ENCODE results near the gene RHPN2.
A peak's percentile ranks its signal among the peaks of the same experiment; 100 is the strongest.
"Not testable (repeated sequence)": the region's sequence is repeated elsewhere in the genome, so short reads cannot be mapped to it uniquely, and the experiment has no call there.

Gene RHPN2

DNA sequence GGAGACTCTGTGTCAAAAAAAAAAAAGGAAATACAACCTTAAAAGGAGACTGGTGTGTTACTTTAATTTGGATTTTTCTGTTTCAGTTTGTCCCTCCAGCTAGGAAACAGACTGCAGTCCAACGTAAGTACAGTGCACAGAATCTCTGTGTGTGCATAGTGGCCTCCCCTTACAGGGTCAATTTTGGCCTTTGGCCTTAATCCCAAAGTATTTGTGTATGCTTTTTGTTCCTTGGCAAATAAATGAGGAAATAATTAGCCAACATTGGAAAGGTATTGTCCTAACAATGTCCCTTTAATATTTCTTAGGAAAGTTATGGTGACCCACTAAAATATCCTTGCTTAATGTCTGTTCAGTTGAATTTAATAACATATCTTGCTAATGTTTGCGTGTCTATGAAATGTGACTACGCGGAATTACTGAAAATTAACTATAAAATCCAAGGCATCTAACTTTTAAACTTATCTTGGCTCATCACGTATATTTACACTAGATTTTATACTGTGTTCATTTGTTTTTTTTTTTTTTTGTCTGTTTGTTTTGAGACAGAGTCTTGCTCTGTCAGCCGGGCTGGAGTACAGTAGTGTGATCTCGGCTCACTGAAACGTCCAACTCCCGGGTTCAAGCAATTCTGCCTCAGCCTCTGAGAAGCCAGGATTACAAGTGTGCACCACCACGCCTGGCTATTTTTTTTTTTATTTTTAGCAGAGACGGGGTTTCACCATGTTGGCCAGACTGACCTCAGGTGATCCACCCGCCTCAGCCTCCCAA is 39.0 kb downstream of the RHPN2 start:
- not testable (repeated sequence) for DNase-seq

DNA sequence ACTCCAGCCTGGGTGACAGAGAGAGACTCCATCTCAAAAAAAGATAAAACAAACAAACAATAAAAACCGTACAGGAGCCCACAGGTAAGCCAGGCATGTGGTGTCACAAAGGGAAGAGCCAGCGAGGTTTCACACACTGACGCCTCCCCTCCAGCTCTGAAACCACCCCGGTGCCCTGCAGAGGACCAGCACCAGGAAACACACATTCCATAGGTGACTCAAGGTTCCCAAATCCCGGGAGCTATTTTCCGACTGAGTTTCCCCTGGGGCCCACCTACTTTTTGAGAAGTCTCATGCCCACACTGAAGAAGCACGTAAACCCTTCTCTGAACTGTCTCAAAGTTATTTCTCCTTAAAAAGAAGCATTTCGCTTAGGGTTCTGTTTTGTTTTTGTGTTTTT is 40.3 kb downstream of the RHPN2 start:
- no peak for DNase-seq

GRCh38 chr19:33022472-33023116 is 42.1 kb downstream of the RHPN2 start:
- DNase-seq: no peak

- DNase-seq: not testable (repeated sequence)
Measured at GRCh38 chr19:33010891-33011290, 53.8 kb downstream of the RHPN2 start.

DNA sequence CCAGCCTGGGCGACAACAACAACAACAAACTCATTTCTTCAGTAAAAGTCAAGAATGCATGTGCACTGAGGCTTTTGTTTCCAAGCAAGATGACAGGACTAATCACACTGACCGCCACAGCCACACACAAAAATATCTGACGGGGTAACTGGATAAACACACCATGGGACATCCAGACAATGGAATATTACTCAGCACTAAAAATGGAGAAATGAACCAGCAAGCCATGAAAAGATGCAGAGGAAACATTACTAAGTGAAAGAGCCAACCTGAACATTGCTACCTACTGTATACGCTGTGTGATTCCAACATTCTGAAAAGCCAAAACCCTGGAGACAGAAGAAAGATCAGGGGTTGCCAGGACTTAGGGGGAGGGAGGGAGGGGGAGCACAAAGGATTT is 56.0 kb downstream of the RHPN2 start:
- DNase-seq: no peak

GRCh38 chr19:33005440-33005839 is 59.2 kb downstream of the RHPN2 start:
- no peak for DNase-seq

GRCh38 chr19:33003424-33004024 is 61.2 kb downstream of the RHPN2 start:
- not testable (repeated sequence) for DNase-seq

DNA sequence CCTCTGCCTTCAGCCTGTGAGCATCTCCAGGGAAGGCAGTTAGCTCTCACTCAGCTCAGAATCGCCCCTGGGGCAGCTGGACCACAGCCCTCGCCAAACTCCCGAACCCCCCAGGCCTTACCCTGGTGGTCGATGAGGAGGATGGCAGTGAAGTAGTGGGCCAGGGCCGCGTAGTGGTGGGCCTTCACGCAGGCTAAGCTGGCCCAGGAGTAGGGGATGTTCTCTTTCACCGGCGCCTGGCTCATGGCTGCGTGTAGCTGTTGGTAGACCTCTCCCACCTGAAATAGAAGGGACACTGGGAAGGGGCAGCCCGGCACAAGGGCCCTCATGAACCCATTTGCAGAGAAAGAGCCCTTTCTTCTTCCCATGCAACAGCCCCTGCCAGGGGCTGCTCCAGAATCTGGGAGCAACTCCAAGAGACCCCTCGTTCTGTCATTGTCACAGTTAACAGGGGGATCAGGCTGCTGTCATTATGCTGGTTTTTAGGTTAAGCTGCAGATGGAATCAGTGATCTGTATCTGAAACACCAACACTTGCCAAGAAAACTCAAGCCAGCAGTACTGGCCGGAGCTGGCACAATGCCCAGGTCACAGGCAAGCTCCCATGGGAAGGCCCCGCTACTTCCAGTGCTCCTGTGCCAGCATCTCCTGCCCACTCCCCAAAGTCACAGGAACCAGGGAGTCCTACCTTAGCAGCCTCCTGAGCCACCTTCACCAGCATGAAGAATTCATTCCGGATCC is 62.4 kb downstream of the RHPN2 start:
- not testable (repeated sequence) for DNase-seq

- no peak for DNase-seq
Measured at GRCh38 chr19:33000910-33001309, 63.8 kb downstream of the RHPN2 start.

GRCh38 chr19:33000510-33000909 is 64.2 kb downstream of the RHPN2 start:
- no peak for DNase-seq

DNA sequence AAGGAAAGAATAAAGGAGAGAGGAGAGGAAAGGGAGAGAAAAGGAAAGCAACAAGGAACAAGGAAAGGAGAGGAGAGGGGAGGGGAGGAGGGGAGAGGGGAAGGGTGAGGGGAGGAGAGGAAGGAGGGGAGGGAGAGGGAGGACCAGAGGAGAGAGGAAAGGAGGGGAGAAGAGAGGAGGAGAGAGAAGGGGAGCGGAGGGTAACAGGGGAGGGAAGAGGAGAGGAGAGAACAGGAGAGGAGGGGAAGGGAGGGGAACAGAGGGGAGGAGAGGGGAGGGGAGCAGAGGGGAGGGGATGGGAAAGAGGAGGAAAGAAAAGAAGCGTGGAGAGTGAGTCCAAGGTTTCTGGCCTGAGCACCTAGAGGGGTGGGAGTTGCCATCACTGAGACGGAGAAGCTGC is 66.0 kb downstream of the RHPN2 start:
- DNase-seq: no peak

GRCh38 chr19:32997716-32998355 is 66.9 kb downstream of the RHPN2 start:
- DNase-seq: no peak

DNA sequence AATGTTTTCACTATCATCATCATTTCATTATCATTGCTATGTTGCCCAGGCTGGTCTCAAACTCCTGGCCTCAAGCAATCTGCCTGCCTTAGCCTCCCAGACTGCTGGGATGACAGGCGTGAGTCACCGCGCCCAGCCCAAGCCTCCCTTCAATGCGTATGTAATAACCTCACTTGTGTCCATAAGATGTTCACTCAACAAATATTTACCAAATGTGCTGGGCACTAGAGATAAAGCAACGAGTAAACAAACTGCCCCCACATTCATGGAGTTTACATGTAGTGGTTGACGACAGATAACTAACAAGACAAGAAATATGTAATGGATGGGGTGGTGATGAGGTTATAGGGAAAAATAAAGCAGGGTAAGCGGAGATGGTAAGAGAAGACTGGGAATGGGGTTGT is 67.6 kb downstream of the RHPN2 start:
- not testable (repeated sequence) for DNase-seq

- not testable (repeated sequence) for DNase-seq
Measured at GRCh38 chr19:32995966-32996365, 68.7 kb downstream of the RHPN2 start.

DNA sequence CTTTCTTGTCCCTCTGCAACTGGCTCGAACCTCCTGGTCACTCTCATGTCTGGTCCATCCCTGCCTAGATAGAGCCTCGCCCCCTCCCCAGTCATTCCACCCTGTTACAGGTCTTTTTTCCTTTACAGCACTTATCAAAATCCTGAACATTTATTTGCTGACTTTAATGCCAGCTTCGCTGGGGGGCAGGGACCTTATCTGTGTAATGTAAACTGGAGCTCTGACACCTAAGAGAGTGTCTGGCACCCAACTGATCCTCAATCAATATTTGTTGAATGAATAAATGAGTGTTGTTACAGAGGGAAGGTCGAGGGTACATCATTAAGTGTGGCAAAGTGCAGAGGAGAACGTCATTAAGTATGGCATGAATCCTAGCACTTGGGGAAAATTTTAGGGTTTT is 76.0 kb downstream of the RHPN2 start:
- no peak for DNase-seq

- not testable (repeated sequence) for DNase-seq
Measured at GRCh38 chr19:32988254-32988653, 76.4 kb downstream of the RHPN2 start.

- DNase-seq: not testable (repeated sequence)
Measured at GRCh38 chr19:32982488-32982887, 82.2 kb downstream of the RHPN2 start.

GRCh38 chr19:32979807-32980206 is 84.9 kb downstream of the RHPN2 start:
- DNase-seq: not testable (repeated sequence)

- not testable (repeated sequence) for DNase-seq
Measured at GRCh38 chr19:32977813-32978212, 86.9 kb downstream of the RHPN2 start.

- no peak for DNase-seq
Measured at GRCh38 chr19:32977280-32977679, 87.4 kb downstream of the RHPN2 start.

DNA sequence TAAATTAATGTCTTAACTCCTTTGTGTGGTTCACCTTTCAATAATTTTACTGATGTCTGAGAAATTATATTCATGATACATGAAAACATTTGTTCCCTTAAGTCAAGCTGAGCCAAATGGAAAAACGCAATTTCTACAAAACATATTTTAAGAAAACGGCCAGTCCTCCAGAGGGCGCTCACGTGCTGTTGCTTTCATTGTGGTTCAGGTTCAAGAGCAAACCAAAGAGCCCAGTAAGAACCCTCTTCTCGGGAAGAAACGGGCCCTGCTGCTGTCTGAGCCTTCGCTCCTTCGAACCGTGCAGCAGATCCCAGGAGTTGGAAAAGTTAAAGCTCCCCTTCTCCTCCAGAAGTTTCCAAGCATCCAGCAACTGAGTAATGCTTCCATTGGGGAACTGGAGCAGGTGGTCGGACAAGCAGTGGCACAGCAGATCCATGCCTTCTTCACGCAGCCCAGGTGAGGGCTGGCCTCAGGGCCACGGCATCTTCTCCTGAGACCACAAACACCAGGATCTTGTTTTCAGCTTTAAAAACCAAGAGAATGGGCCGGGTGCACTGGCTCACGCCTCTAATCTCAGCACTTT is 88.4 kb downstream of the RHPN2 start:
- peak; percentile 78 for DNase-seq
